ENCODE data around the gene BTRC. TPM values are rescaled to one million over a fixed set of nuclear protein-coding genes. Genes with fewer than 3 reads are reported as not detected.
"Not testable (repeated sequence)": the region's sequence is repeated elsewhere in the genome, so short reads cannot be mapped to it uniquely, and the experiment has no call there.

BTRC gene
- total and polyA plus RNA-seq, 4 donors = 3.1 to 16.4 (median 9.3) TPM

DNA sequence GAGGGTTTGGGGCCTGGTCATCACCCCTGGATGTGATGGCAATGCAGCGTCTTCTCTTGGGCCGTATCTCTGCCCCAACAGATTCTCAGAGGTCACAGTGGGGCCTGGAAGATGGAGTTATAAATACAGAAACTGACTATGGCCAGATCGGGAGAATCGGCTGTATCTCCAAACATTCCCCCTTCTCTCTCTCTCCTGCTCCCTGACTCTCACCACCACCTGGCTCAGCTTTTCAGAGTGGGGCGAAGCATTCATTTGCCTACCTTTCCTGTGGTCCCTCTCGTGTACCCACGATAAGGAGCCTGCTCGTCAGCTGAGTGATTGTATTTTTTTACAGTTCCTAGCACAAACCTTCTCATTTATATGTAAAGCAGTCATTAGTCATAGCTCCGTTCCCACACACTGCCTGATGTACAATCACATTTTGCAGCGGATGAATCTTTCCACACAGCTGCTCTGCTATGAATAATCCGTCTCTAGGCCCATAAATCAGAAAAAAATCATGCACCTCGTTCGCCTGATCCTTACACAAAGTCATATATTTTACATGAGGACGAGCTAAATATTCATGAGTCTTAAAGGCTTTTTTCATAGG is 23.2 kb upstream of the BTRC start:
- Histone ChIP-seq H3K9me3 (ENCODE audit: control insufficient read depth in 4 of 4, insufficient read depth in 3 of 4, low read length in 3 of 4) (peaks cover 0 to 2% (median 0%) of the 10 kb centered on the region in 4 donors), H3K4me1 (ENCODE audit: control insufficient read depth in 5 of 5, insufficient read depth in 5 of 5, low read length in 5 of 5) (no peaks in the 10 kb centered on the region), H3K9ac (ENCODE audit: insufficient read depth in 1 of 2, low read length in 2 of 2) (no peak overlapping the region), H3K27ac (ENCODE audit: low read depth in 1 of 2, low read length in 1 of 2) (no peak overlapping the region), H3K27me3 (ENCODE audit: control insufficient read depth in 3 of 3, insufficient read depth in 3 of 3, low read length in 2 of 3) (peaks cover 0 to 10% (median 0%) of the 10 kb centered on the region in 3 donors), H3K36me3 (ENCODE audit: control insufficient read depth in 4 of 4, insufficient read depth in 4 of 4, low read length in 4 of 4) (no peaks in the 10 kb centered on the region), H3K4me3 (no peak overlapping the region)
- TF ChIP-seq, protein P1, sequence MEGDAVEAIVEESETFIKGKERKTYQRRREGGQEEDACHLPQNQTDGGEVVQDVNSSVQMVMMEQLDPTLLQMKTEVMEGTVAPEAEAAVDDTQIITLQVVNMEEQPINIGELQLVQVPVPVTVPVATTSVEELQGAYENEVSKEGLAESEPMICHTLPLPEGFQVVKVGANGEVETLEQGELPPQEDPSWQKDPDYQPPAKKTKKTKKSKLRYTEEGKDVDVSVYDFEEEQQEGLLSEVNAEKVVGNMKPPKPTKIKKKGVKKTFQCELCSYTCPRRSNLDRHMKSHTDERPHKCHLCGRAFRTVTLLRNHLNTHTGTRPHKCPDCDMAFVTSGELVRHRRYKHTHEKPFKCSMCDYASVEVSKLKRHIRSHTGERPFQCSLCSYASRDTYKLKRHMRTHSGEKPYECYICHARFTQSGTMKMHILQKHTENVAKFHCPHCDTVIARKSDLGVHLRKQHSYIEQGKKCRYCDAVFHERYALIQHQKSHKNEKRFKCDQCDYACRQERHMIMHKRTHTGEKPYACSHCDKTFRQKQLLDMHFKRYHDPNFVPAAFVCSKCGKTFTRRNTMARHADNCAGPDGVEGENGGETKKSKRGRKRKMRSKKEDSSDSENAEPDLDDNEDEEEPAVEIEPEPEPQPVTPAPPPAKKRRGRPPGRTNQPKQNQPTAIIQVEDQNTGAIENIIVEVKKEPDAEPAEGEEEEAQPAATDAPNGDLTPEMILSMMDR (IDR thresholded peaks at IDR 0.05; ENCODE audit: control extremely low read depth, extremely low read depth) = no peak
- DNase-seq = no peak
- no peak for ATAC-seq (ENCODE audit: insufficient read depth, low FRiP score)
- 71 to 85% methylated on average over 14 of the region's 14 CpGs for WGBS, 2 donors

DNA sequence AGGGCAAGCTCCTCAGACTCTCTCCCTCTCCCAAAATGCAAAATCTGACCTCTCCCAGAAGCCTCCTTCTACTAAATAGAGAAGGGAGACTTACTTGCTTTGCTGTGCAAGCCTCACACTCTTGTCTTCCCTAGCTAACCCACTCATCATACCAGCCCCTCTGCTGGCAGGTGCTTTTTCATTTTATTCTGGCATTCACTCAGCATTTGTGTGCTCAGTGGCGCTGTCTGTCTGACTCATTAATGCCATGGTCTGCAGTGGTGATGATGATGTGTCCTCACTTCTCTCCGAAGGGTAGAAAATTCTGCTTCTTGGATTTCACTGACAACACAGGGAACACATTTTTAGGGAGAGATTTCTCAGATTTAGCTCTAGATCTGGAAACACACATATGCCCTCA is 22.0 kb upstream of the BTRC start:
- no peak overlapping the region for H3K4me3 ChIP-seq
- WGBS, 2 donors = 72 to 87% methylated on average over 2 of the region's 2 CpGs
- H3K9ac ChIP-seq (ENCODE audit: insufficient read depth in 1 of 2, low read length in 2 of 2) = no peak overlapping the region
- ATAC-seq (ENCODE audit: insufficient read depth, low FRiP score) (no peak), DNase-seq (no peak)
- no peaks in the 10 kb centered on the region for H3K4me1 ChIP-seq (ENCODE audit: control insufficient read depth in 5 of 5, insufficient read depth in 5 of 5, low read length in 5 of 5)
- TF ChIP-seq, protein P1 (IDR thresholded peaks at IDR 0.05; ENCODE audit: control extremely low read depth, extremely low read depth) = no peak
- H3K27ac ChIP-seq (ENCODE audit: low read depth in 1 of 2, low read length in 1 of 2) = no peak overlapping the region
- no peaks in the 10 kb centered on the region for H3K36me3 ChIP-seq (ENCODE audit: control insufficient read depth in 4 of 4, insufficient read depth in 4 of 4, low read length in 4 of 4)
- peaks cover 0 to 2% (median 0%) of the 10 kb centered on the region in 4 donors for H3K9me3 ChIP-seq (ENCODE audit: control insufficient read depth in 4 of 4, insufficient read depth in 3 of 4, low read length in 3 of 4)
- H3K27me3 ChIP-seq (ENCODE audit: control insufficient read depth in 3 of 3, insufficient read depth in 3 of 3, low read length in 2 of 3) = peaks cover 0 to 10% (median 0%) of the 10 kb centered on the region in 3 donors

DNA sequence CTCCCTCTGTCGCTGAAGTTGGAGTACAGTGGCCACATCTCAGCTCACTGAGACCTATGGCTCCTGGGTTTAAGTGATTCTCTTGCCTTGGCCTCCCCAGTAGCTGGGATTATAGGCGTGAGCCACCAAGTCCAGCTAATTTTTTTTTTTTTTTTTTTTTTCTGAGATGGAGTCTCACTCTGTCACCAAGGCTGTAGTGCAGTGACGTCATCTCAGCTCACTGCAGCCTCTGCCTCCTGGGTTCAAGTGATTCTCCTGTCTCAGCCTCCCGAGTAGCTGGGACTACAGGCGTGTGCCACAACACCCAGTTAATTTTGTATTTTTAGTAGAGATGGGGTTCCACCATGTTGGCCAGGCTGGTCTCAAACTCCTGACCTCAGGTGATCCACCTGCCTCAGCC is 19.7 kb upstream of the BTRC start:
- DNase-seq; H3K4me3 ChIP-seq; H3K9ac ChIP-seq (ENCODE audit: insufficient read depth in 1 of 2, low read length in 2 of 2); H3K4me1 ChIP-seq (ENCODE audit: control insufficient read depth in 5 of 5, insufficient read depth in 5 of 5, low read length in 5 of 5); H3K27ac ChIP-seq (ENCODE audit: low read depth in 1 of 2, low read length in 1 of 2); H3K36me3 ChIP-seq (ENCODE audit: control insufficient read depth in 4 of 4, insufficient read depth in 4 of 4, low read length in 4 of 4); ATAC-seq (ENCODE audit: insufficient read depth, low FRiP score); H3K9me3 ChIP-seq (ENCODE audit: control insufficient read depth in 4 of 4, insufficient read depth in 3 of 4, low read length in 3 of 4): not testable (repeated sequence)
- 90 to 95% methylated on average over 5 of the region's 5 CpGs for WGBS, 2 donors
- H3K27me3 ChIP-seq (ENCODE audit: control insufficient read depth in 3 of 3, insufficient read depth in 3 of 3, low read length in 2 of 3) = peaks cover 0 to 10% (median 0%) of the 10 kb centered on the region in 3 donors

DNA sequence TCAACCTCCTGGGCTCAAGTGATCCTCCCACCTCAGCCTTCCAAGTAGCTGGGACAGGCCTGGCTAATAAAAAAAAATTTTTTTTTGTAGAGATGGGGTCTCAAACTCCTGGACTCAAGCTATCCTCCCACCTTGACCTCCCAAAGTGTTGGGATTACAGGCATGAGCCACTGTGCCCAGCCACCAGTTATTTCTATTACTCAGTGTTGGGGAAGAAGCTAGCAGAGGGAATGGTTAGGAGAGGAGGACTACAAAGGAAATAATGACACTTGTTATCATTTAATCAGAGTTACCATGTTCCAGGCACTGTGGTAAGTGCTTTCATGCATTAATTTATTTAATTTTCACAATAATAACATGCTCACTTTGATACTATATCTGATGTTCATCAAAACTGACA is 17.6 kb upstream of the BTRC start:
- DNase-seq = no peak
- no peak for ATAC-seq (ENCODE audit: insufficient read depth, low FRiP score)
- Histone ChIP-seq H3K9me3 (ENCODE audit: control insufficient read depth in 4 of 4, insufficient read depth in 3 of 4, low read length in 3 of 4) (no peaks in the 10 kb centered on the region), H3K4me3 (no peak overlapping the region), H3K4me1 (ENCODE audit: control insufficient read depth in 5 of 5, insufficient read depth in 5 of 5, low read length in 5 of 5) (no peaks in the 10 kb centered on the region), H3K36me3 (ENCODE audit: control insufficient read depth in 4 of 4, insufficient read depth in 4 of 4, low read length in 4 of 4) (no peaks in the 10 kb centered on the region), H3K27ac (ENCODE audit: low read depth in 1 of 2, low read length in 1 of 2) (no peak overlapping the region), H3K27me3 (ENCODE audit: control insufficient read depth in 3 of 3, insufficient read depth in 3 of 3, low read length in 2 of 3) (peaks cover 0 to 4% (median 0%) of the 10 kb centered on the region in 3 donors), H3K9ac (ENCODE audit: insufficient read depth in 1 of 2, low read length in 2 of 2) (no peak overlapping the region)
- TF ChIP-seq, protein P1 (IDR thresholded peaks at IDR 0.05; ENCODE audit: control extremely low read depth, extremely low read depth) = no peak

All from lung (tissue), 12 donors.